ENCODE data around the gene DAAM2.

DNA sequence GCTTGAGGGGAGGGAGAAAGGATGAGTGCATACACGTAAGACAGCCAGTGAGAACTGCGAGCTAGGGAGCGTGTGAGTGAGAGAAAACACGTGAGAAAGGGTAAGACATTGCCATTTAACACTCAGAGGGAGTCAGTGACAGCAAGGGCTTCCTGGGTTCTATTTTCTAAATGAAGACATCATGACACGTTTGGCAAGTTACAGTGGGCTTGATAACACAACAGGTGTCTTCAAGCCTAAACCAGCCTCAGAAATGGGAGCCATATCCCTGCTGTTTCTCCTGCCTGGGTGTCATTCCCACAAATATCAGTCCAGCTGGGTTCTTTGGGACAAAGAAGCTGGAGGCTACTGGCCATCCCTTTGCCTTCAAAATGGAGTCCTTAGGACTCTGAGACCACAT lies 159.0 kb downstream of the DAAM2 start:
- TF ChIP-seq, protein P1, sequence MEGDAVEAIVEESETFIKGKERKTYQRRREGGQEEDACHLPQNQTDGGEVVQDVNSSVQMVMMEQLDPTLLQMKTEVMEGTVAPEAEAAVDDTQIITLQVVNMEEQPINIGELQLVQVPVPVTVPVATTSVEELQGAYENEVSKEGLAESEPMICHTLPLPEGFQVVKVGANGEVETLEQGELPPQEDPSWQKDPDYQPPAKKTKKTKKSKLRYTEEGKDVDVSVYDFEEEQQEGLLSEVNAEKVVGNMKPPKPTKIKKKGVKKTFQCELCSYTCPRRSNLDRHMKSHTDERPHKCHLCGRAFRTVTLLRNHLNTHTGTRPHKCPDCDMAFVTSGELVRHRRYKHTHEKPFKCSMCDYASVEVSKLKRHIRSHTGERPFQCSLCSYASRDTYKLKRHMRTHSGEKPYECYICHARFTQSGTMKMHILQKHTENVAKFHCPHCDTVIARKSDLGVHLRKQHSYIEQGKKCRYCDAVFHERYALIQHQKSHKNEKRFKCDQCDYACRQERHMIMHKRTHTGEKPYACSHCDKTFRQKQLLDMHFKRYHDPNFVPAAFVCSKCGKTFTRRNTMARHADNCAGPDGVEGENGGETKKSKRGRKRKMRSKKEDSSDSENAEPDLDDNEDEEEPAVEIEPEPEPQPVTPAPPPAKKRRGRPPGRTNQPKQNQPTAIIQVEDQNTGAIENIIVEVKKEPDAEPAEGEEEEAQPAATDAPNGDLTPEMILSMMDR (conservative IDR thresholded peaks at IDR 0.05; ENCODE audit: low read depth, low read length), result no peak
- no peak for TF ChIP-seq EZH2 (IDR thresholded peaks at IDR 0.05; ENCODE audit: borderline replicate concordance, low read depth, low read length, poor library complexity, severe bottlenecking)

Measured in A673 (cell line).